Right lobe of liver (tissue), 6 donors: ENCODE measurements around the gene ARHGEF11. TPM values are rescaled to one million over a fixed set of nuclear protein-coding genes. Genes with fewer than 3 reads are reported as not detected.
A peak's percentile ranks its signal among the peaks of the same experiment; 100 is the strongest.
"Not testable (repeated sequence)": the region's sequence is repeated elsewhere in the genome, so short reads cannot be mapped to it uniquely, and the experiment has no call there.

ENCODE experiments used
- ATAC-seq, 4 donors: fragments of 200-7000 bp; cut with Tn5 transposase; one replicate each; pipeline ENCODE4 v1.9.1; 2020; ENCODE audit warnings: mild to moderate bottlenecking in 4 of 4, moderate library complexity in 4 of 4
- DNase-seq, 3 donors: peaks; one replicate each; pipeline ENCODE4 v3.0.0-alpha.2; 2020
- H3K27ac ChIP-seq, 3 donors: fragments of 200-600 bp; one replicate each; pipeline ENCODE4 v1.8.0; 2022
- H3K27me3 ChIP-seq, 2 donors: fragments of 200-600 bp; one replicate each; pipeline ENCODE4 v1.8.0; 2022
- H3K36me3 ChIP-seq, 4 donors: fragments of 200-600 bp; sonication (generic) in 1 of 4; one replicate each; pipeline versions ENCODE4 v1.5.1 to v1.8.0; 2017 to 2022; ENCODE audit warnings: control low read depth in 1 of 4
- H3K4me1 ChIP-seq, 4 donors: fragments of 200-600 bp; sonication (generic) in 1 of 4; one replicate each; pipeline versions ENCODE4 v1.5.1 to v1.8.0; 2017 to 2022; ENCODE audit warnings: control low read depth in 1 of 4
- H3K4me3 ChIP-seq, 3 donors: fragments of 200-600 bp; one replicate each; pipeline ENCODE4 v1.8.0; 2022
- H3K9me3 ChIP-seq, 4 donors: fragments of 200-600 bp; sonication (generic) in 1 of 4; one replicate each; pipeline versions ENCODE4 v1.5.1 to v1.8.0; 2017 to 2022; ENCODE audit warnings: control low read depth in 1 of 4
- POLR2A ChIP-seq: fragments of 450-650 bp; IDR thresholded peaks from one replicate; pipeline ENCODE4 v1.6.1; 2017; ENCODE audit warnings: antibody characterized with exemption, mild to moderate bottlenecking
- WGBS: methylation state at CpG from one replicate; pipeline ENCODE4 v1.1.6; 2018; ENCODE audit warnings: low coverage, low lambda C conversion rate; ENCODE audit not compliant: insufficient coverage; ENCODE audit errors: missing lambda C conversion rate; 5-methylcytosine and 5-hydroxymethylcytosine counted together
- intact Hi-C, 2 donors: fragments of 100-400 bp; cut with DNase I; formaldehyde crosslinking; loops; one replicate each; pipeline versions ENCODE4 v1.11.2 to v1.14.1; 2022
- total RNA-seq, 6 experiments: library from RNA; depleted of rRNA in 2 of 6; stranded (reverse); fragments of >200 nt in 2 of 6; fragmentation: NEBNext Ultra II Directional in 3 of 6; extraction: Animal tissue kit (Norgen Biotek cat#: 25700) in 3 of 6; gene quantifications; one replicate each; pipeline versions ENCODE4 v1.1.0 to v1.2.4, GENCODE V29; 2016 to 2023
- TF ChIP-seq, protein P1 (sequence below), 4 donors: fragments of 200-600 bp in 3 of 4; fragments of 450-650 bp in 1 of 4; IDR thresholded peaks; one replicate each; pipeline versions ENCODE4 v1.5.1 to v1.8.0; 2016 to 2022; ENCODE audit warnings: antibody characterized with exemption in 4 of 4, mild to moderate bottlenecking in 2 of 4
- donor health status: DM: no; HTN: yes; CAD: no.
- donor health status: DM: no; HTN: no; CAD: no.
- donor health status: DM: no; HTN: no; CAD: no.
- donor health status: DM: no; HTN: yes; CAD: no.
- donor health status: DM: no; HTN: yes; CAD: no.

The ARHGEF11 gene
- total RNA-seq, 6 experiments from 2014 or later: 10.5 to 18.7 (median 12.8) TPM

DNA sequence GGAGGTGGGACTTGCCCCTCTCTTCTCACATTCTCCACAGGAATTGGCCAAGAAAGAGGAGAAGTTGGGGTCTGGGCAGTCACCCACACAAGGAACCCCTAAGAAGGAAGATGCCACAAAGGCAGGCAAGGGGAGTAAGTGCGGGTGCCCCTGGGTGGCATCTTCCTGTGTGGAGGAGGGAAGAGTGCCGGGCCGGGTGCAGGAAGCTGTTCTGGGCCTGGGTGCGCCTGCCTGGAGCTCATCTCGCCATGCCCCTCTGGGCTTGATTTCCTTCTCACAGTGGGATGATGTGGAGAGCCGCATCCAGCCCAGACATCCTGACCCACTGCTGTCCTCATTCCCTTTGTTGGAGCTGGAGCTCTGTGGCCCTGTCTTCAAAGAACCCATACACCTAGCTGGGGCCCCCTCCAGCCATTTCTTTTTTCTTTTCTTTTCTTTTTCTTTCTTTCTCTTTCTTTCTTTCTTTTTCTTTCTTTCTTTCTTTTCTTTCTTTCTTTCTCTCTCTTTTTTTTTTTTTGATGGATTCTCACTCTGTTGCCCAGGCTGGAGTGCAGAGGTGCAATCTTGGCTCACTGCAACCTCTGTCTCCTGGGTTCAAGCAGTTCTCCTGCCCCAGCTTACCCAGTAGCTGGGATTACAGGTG lies 115.8 kb downstream of the ARHGEF11 start:
- DNase-seq: peak in 1 of 3 donors; percentile 22
- Histone ChIP-seq H3K4me1 (peaks cover 0 to 7% (median 0%) of the 10 kb centered on the region in 4 donors), H3K27ac (no peak overlapping the region), H3K9me3 (no peaks in the 10 kb centered on the region), H3K4me3 (no peak overlapping the region), H3K27me3 (peaks cover 0 to 11% of the 10 kb centered on the region in 2 donors), H3K36me3 (no peaks in the 10 kb centered on the region)
- WGBS: 32% methylated on average over 2 of the region's 6 CpGs
- TF ChIP-seq POLR2A: no peak
- TF ChIP-seq, protein P1, sequence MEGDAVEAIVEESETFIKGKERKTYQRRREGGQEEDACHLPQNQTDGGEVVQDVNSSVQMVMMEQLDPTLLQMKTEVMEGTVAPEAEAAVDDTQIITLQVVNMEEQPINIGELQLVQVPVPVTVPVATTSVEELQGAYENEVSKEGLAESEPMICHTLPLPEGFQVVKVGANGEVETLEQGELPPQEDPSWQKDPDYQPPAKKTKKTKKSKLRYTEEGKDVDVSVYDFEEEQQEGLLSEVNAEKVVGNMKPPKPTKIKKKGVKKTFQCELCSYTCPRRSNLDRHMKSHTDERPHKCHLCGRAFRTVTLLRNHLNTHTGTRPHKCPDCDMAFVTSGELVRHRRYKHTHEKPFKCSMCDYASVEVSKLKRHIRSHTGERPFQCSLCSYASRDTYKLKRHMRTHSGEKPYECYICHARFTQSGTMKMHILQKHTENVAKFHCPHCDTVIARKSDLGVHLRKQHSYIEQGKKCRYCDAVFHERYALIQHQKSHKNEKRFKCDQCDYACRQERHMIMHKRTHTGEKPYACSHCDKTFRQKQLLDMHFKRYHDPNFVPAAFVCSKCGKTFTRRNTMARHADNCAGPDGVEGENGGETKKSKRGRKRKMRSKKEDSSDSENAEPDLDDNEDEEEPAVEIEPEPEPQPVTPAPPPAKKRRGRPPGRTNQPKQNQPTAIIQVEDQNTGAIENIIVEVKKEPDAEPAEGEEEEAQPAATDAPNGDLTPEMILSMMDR (IDR thresholded peaks at IDR 0.05): no peak
- ATAC-seq: no peak
- intact Hi-C loops: no loop called here

DNA sequence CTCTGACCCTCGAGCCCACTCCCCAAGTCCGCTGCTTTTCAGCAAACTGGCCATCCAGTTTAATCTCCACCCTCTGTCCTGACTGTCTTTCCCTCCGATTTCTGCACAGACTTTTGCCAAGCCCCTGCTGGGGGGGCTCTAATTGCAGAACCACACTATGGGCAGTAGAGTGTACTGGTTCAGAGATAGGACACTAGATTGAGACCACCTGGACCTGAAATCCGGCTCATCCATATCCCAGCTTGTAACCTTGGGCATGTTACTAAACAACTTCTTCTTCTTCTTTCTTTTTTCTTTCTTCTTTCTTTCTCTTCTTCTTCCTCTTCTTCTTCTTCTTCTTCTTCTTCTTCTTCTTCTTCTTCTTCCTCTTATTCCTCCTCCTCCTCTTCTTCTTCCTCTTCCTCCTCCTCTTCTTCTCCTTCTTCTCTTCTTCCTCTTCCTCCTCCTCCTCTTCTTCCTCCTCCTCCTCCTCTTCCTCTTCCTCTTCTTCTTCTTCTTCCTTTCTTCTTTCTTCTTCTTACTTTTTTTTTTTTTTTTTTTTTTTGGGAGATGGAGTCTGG lies 117.4 kb downstream of the ARHGEF11 start:
- H3K4me3 ChIP-seq: no peak overlapping the region
- 13% methylated on average over 4 of the region's 4 CpGs for WGBS

DNA sequence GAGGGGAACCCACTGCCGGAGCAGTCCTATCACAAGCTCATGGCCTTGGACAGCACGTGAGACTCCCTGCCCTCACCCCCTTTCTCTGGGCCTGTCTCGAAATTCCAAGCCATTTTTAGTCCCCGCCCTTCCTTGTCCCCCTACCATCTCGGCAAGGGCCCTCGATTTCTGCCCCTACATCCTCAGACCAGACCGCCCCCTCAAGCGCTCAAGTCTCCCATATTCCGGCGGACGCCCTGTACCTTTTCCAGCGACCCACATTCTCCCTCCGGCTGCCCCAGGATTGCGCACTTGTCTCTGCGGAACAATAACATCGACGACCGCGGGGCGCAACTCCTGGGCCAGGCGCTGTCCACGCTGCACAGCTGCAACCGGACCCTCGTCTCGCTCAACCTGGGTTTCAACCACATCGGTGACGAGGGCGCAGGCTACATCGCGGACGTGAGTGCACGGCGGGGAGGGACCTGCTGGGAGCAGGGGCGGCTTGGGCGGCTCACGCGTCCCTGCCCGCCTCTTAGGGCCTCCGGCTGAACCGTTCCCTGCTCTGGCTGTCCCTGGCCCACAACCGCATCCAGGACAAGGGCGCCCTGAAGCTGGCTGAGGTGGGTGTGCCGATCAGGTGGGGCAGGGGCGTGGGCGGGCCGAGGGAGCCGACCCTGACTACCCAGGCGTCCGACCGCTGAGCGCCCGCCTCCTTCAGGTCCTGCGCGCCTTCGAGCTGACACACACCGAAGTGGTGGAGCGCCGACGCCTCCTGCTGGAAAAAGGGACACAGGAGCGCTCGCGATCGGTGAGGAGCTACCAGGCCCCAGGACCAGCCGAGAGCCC lies 118.1 kb downstream of the ARHGEF11 start:
- intact Hi-C loops: no loop called here
- peak; percentile 72 to 84 (median 76) for ATAC-seq
- TF ChIP-seq, protein P1 (IDR thresholded peaks at IDR 0.05): peak; percentile 50 to 56 (median 52)
- no peak for TF ChIP-seq POLR2A
- Histone ChIP-seq H3K36me3 (no peaks in the 10 kb centered on the region), H3K27me3 (peaks cover 0 to 27% of the 10 kb centered on the region in 2 donors), H3K4me3 (no peak overlapping the region), H3K4me1 (peaks cover 0 to 7% (median 0%) of the 10 kb centered on the region in 4 donors), H3K27ac (no peak overlapping the region), H3K9me3 (no peaks in the 10 kb centered on the region)
- 8% methylated on average over 29 of the region's 64 CpGs for WGBS
- DNase-seq: peak; percentile 66 to 78 (median 73)

More for the DNA sequence above, 117.4 kb downstream of the ARHGEF11 start:
- Histone ChIP-seq H3K27me3 (peaks cover 0 to 25% of the 10 kb centered on the region in 2 donors), H3K36me3 (no peaks in the 10 kb centered on the region), H3K4me1 (peaks cover 0 to 7% (median 0%) of the 10 kb centered on the region in 4 donors), H3K27ac (no peak overlapping the region), H3K9me3 (no peaks in the 10 kb centered on the region)
- intact Hi-C loops: no loop called here
- no peak for DNase-seq
- no peak for ATAC-seq
- TF ChIP-seq, protein P1 (IDR thresholded peaks at IDR 0.05): peak in 1 of 4 donors; percentile 9
- TF ChIP-seq POLR2A: no peak

DNA sequence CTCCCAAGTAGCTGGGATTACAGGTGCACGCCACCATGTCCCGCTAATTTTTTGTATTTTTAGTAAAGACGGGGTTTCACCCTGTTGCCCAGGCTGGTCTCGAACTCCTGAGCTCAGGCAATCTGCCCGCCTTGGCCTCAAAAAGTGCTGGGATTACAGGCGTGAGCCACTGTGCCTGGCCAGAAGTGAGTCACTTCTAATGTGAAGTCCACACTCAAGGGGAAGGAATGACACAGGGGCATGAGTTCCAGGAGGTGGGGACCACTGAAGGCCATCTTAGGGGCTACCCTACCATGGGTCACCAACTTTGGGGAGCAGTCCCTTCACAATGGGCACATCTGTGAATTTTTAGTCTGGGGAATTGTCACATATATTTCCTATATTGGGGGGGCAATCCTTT lies 118.8 kb downstream of the ARHGEF11 start:
- H3K4me1 ChIP-seq, H3K27ac ChIP-seq, H3K36me3 ChIP-seq, H3K4me3 ChIP-seq, H3K9me3 ChIP-seq, ATAC-seq, intact Hi-C loops: not testable (repeated sequence)
- peaks cover 0 to 27% of the 10 kb centered on the region in 2 donors for H3K27me3 ChIP-seq
- WGBS: 60% methylated on average over 3 of the region's 6 CpGs
- DNase-seq: peak in 1 of 3 donors; percentile 4
